ENCODE results near the gene PFKP.

PFKP gene

GRCh38 chr10:3142146-3142875, 75.0 kb downstream of the PFKP start:
- in situ Hi-C loops (cut with HindIII; ENCODE audit: low sequenced_read_pairs) = no loop called here
- no peak for TF ChIP-seq CTCF (IDR thresholded peaks at IDR 0.05; ENCODE audit: low read depth, low read length)
- no peak for DNase-seq (ENCODE audit: low read depth, low spot score)

GRCh38 chr10:3143366-3143765, 76.0 kb downstream of the PFKP start:
- in situ Hi-C loops (cut with HindIII; ENCODE audit: low sequenced_read_pairs) = no loop called here
- no peak for TF ChIP-seq CTCF (IDR thresholded peaks at IDR 0.05; ENCODE audit: low read depth, low read length)
- no peak for DNase-seq (ENCODE audit: low read depth, low spot score)
- no peak overlapping the region for H3K4me3 ChIP-seq (ENCODE audit: low read depth, low read length)

More at GRCh38 chr10:3142146-3142875, 75.0 kb downstream of the PFKP start:
- H3K4me3 ChIP-seq (ENCODE audit: low read depth, low read length) = no peak overlapping the region

GRCh38 chr10:3143791-3144434, 76.6 kb downstream of the PFKP start:
- no peak overlapping the region for H3K4me3 ChIP-seq (ENCODE audit: low read depth, low read length)
- no peak for TF ChIP-seq CTCF (IDR thresholded peaks at IDR 0.05; ENCODE audit: low read depth, low read length)
- DNase-seq (ENCODE audit: low read depth, low spot score) = no peak
- in situ Hi-C loops (cut with HindIII; ENCODE audit: low sequenced_read_pairs) = no loop called here

- no peak for TF ChIP-seq CTCF (IDR thresholded peaks at IDR 0.05; ENCODE audit: low read depth, low read length)
- in situ Hi-C loops (cut with HindIII; ENCODE audit: low sequenced_read_pairs) = no loop called here
- H3K4me3 ChIP-seq (ENCODE audit: low read depth, low read length) = no peak overlapping the region
- no peak for DNase-seq (ENCODE audit: low read depth, low spot score)
Measured at GRCh38 chr10:3145366-3145765, 78.0 kb downstream of the PFKP start.

GRCh38 chr10:3146289-3146688, 78.9 kb downstream of the PFKP start:
- TF ChIP-seq CTCF (IDR thresholded peaks at IDR 0.05; ENCODE audit: low read depth, low read length) = no peak
- H3K4me3 ChIP-seq (ENCODE audit: low read depth, low read length) = no peak overlapping the region
- no peak for DNase-seq (ENCODE audit: low read depth, low spot score)
- in situ Hi-C loops (cut with HindIII; ENCODE audit: low sequenced_read_pairs) = no loop called here

- no peak for TF ChIP-seq CTCF (IDR thresholded peaks at IDR 0.05; ENCODE audit: low read depth, low read length)
- in situ Hi-C loops (cut with HindIII; ENCODE audit: low sequenced_read_pairs) = no loop called here
- no peak for DNase-seq (ENCODE audit: low read depth, low spot score)
- H3K4me3 ChIP-seq (ENCODE audit: low read depth, low read length) = no peak overlapping the region
Measured at GRCh38 chr10:3147117-3147820, 79.9 kb downstream of the PFKP start.

All from astrocyte of the spinal cord (primary cell).